SK-N-SH treated with all-trans-retinoic acid at 6 μM for 48 hours (cell line): ENCODE results near the gene SPAG9.

Source experiments
- ATAC-seq: fragments of 200-7000 bp; cut with Tn5 transposase; 3 replicates; pipeline ENCODE4 v1.9.1; 2020; ENCODE audit warnings: mild to moderate bottlenecking, moderate library complexity
- BACH2 ChIP-seq: fragments of 250-450 bp; sonication (Bioruptor Pico); IDR thresholded peaks from 2 replicates; pipeline ENCODE4 v1.9.0; 2021; ENCODE audit warnings: mild to moderate bottlenecking, borderline replicate concordance
- CREB5 ChIP-seq: fragments of 250-450 bp; sonication (Bioruptor Pico); IDR thresholded peaks from 2 replicates; pipeline ENCODE4 v1.5.1; 2020; ENCODE audit warnings: low read depth, mild to moderate bottlenecking, moderate library complexity
- CSDC2 ChIP-seq: fragments of 250-450 bp; sonication (Bioruptor Pico); IDR thresholded peaks from 2 replicates; pipeline ENCODE4 v1.5.0; 2020; ENCODE audit warnings: mild to moderate bottlenecking, moderate library complexity
- CSRNP3 ChIP-seq: fragments of 250-450 bp; sonication (Bioruptor Pico); IDR thresholded peaks from 2 replicates; pipeline ENCODE4 v1.5.1; 2021; ENCODE audit warnings: mild to moderate bottlenecking, moderate library complexity
- ESRRG ChIP-seq: fragments of 250-450 bp; sonication (Bioruptor Pico); IDR thresholded peaks from 2 replicates; pipeline ENCODE4 v1.6.1; 2021; ENCODE audit warnings: mild to moderate bottlenecking
- ISL1 ChIP-seq: fragments of 250-450 bp; sonication (Bioruptor Pico); IDR thresholded peaks from 2 replicates; pipeline ENCODE4 v2.1.2; 2022; ENCODE audit warnings: mild to moderate bottlenecking, moderate library complexity
- OSR1 ChIP-seq: fragments of 250-450 bp; sonication (Bioruptor Pico); IDR thresholded peaks from 2 replicates; pipeline ENCODE4 v1.8.0; 2022; ENCODE audit warnings: moderate library complexity, mild to moderate bottlenecking, inconsistent platforms
- POU6F1 ChIP-seq: fragments of 250-450 bp; sonication (Bioruptor Pico); IDR thresholded peaks from 2 replicates; pipeline ENCODE4 v1.8.0; 2021; ENCODE audit warnings: low read depth, mild to moderate bottlenecking, moderate library complexity, borderline replicate concordance
- PPARA ChIP-seq: fragments of 250-450 bp; sonication (Bioruptor Pico); IDR thresholded peaks from 2 replicates; pipeline ENCODE4 v1.5.0; 2020; ENCODE audit warnings: mild to moderate bottlenecking, borderline replicate concordance
- RARB ChIP-seq: fragments of 250-450 bp; sonication (Bioruptor Pico); IDR thresholded peaks from 2 replicates; pipeline ENCODE4 v1.8.0; 2021; ENCODE audit warnings: mild to moderate bottlenecking, moderate library complexity
- TCF4 ChIP-seq: fragments of 250-450 bp; sonication (Bioruptor Pico); IDR thresholded peaks from 2 replicates; pipeline ENCODE4 v1.8.0; 2021; ENCODE audit warnings: mild to moderate bottlenecking, moderate library complexity, borderline replicate concordance
- TOX ChIP-seq: fragments of 250-450 bp; sonication (Bioruptor Pico); IDR thresholded peaks from 2 replicates; pipeline ENCODE4 v1.8.0; 2021; ENCODE audit warnings: mild to moderate bottlenecking, moderate library complexity, borderline replicate concordance
- TSHZ2 ChIP-seq: fragments of 250-450 bp; sonication (Bioruptor Pico); IDR thresholded peaks from 2 replicates; pipeline ENCODE4 v1.5.0; 2020; ENCODE audit warnings: mild to moderate bottlenecking, moderate library complexity
- ZC3H10 ChIP-seq: fragments of 250-450 bp; sonication (Bioruptor Pico); IDR thresholded peaks from 2 replicates; pipeline ENCODE4 v1.5.1; 2021; ENCODE audit warnings: mild to moderate bottlenecking, moderate library complexity
- ZFP3 ChIP-seq: fragments of 250-450 bp; sonication (Bioruptor Pico); IDR thresholded peaks from 2 replicates; pipeline ENCODE4 v1.5.0; 2020; ENCODE audit warnings: mild to moderate bottlenecking, moderate library complexity
- ZNF565 ChIP-seq: fragments of 450-650 bp; formaldehyde crosslinking; conservative IDR thresholded peaks from 2 replicates; pipeline ENCODE4 v1.5.0; 2020; ENCODE audit warnings: low read depth, mild to moderate bottlenecking, moderate library complexity
- ZNF70 ChIP-seq: fragments of 450-650 bp; formaldehyde crosslinking; IDR thresholded peaks from 2 replicates; pipeline ENCODE4 v1.5.0; 2020; ENCODE audit warnings: mild to moderate bottlenecking, moderate library complexity
- ZNF8 ChIP-seq: fragments of 450-650 bp; formaldehyde crosslinking; IDR thresholded peaks from 2 replicates; pipeline ENCODE4 v1.5.0; 2020; ENCODE audit warnings: mild to moderate bottlenecking, moderate library complexity

The SPAG9 gene

GRCh38 chr17:50939542-50939794 lies 181.2 kb downstream of the SPAG9 start (continued):
- no peak for TF ChIP-seq CSRNP3 (CRISPR knock-in tag)
- no peak for TF ChIP-seq ZNF565
- no peak for TF ChIP-seq PPARA (CRISPR knock-in tag)

GRCh38 chr17:50938821-50939541 lies 181.7 kb downstream of the SPAG9 start:
- TF ChIP-seq CSRNP3 (CRISPR knock-in tag): no peak
- ATAC-seq: no peak

- no peak for ATAC-seq
- TF ChIP-seq POU6F1 (no peak), BACH2 (no peak), TOX (no peak), ZC3H10 (CRISPR knock-in tag) (no peak), ESRRG (no peak), ZNF8 (no peak)
Observed at GRCh38 chr17:50935996-50936266, 184.7 kb downstream of the SPAG9 start.

GRCh38 chr17:50935221-50935995 lies 185.3 kb downstream of the SPAG9 start:
- no peak for ATAC-seq

More at GRCh38 chr17:50935221-50935995, 185.3 kb downstream of the SPAG9 start:
- no peak for TF ChIP-seq TCF4
- no peak for TF ChIP-seq ZFP3 (CRISPR knock-in tag)
- TF ChIP-seq TOX: no peak
- no peak for TF ChIP-seq ISL1
- TF ChIP-seq POU6F1: no peak
- TF ChIP-seq TSHZ2 (CRISPR knock-in tag): no peak
- TF ChIP-seq PPARA (CRISPR knock-in tag): no peak
- TF ChIP-seq CREB5 (CRISPR knock-in tag): no peak
- no peak for TF ChIP-seq ZNF70 (CRISPR knock-in tag)
- no peak for TF ChIP-seq ZNF565
- no peak for TF ChIP-seq ZNF8
- TF ChIP-seq ESRRG: no peak
- TF ChIP-seq CSDC2 (CRISPR knock-in tag): no peak
- no peak for TF ChIP-seq OSR1
- TF ChIP-seq RARB (CRISPR knock-in tag): no peak
